NCI-H82 (cell line): Measurements from ENCODE around the gene KLC1.

Experiments used
- DNase-seq: peaks from one replicate; lab custom pipeline; 2025; lab: John Stamatoyannopoulos, UW

The KLC1 gene

DNA sequence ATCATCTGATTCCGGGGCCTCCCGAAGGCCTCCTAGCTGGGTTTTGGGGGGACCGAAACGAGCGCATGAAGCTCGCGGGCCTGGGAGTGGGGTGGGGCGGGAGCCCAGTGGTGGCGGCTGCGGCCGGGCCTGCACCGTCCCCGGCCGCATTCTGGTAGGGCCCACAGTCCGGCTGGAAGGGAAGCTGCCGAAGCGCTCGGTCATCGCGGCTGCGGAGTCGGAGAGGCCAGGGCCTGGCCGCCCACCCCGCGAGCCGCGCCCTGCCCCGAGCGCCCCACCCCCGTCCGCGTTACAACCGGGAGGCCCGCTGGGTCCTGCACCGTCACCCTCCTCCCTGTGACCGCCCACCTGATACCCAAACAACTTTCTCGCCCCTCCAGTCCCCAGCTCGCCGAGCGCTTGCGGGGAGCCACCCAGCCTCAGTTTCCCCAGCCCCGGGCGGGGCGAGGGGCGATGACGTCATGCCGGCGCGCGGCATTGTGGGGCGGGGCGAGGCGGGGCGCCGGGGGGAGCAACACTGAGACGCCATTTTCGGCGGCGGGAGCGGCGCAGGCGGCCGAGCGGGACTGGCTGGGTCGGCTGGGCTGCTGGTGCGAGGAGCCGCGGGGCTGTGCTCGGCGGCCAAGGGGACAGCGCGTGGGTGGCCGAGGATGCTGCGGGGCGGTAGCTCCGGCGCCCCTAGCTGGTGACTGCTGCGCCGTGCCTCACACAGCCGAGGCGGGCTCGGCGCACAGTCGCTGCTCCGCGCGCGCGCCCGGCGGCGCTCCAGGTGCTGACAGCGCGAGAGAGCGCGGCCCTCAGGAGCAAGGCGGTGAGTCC lies at the start of gene KLC1:
TSS of gene KLC1 (plus strand) at position 528 of the 819 bp plus-strand sequence. CDS start 25,354 bp downstream, outside the sequence.
- DNase-seq, result peak; percentile 67

DNA sequence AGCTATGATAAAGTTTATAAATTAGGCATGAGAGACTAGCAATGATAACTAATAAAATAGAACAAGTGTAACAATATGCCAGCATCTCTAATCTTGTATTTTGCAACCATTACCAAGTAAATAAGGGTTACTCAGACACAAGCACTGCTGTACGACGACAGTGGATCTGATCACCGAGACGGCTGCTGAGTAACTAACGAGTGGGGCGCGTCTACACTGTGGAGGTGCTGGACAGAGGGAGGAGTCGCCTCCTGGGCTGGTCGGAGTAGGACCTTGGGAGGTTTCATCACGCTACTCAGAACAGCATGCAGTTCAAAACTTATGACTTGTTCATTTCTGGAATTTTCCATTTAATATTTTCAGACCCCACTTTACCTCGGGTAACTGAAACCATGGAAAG lies 47.8 kb upstream of the KLC1 start:
- no peak for DNase-seq

GRCh38 chr14:103581954-103582703 lies 46.9 kb upstream of the KLC1 start:
- DNase-seq, result no peak

- DNase-seq, result no peak
Measured at GRCh38 chr14:103584326-103584915, 44.6 kb upstream of the KLC1 start.

DNA sequence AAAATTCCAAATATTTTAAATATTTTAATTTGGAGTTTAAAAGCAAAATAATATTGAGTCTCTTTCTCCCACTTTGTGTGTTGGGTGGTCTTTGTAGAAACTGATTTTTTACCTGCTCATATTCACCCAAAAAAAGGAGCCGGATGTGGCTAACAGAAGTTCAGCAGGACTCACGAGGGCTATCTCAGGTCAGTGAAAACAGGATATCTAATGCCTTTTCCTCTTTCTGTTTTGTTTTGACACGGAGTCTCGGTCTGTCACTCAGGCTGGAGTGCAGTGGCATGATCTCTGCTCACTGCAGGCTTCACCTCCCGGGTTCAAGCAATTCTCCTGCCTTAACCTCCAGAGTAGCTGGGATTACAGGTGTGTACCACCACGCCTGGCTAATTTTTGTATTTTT lies 35.4 kb upstream of the KLC1 start:
- no peak for DNase-seq

DNA sequence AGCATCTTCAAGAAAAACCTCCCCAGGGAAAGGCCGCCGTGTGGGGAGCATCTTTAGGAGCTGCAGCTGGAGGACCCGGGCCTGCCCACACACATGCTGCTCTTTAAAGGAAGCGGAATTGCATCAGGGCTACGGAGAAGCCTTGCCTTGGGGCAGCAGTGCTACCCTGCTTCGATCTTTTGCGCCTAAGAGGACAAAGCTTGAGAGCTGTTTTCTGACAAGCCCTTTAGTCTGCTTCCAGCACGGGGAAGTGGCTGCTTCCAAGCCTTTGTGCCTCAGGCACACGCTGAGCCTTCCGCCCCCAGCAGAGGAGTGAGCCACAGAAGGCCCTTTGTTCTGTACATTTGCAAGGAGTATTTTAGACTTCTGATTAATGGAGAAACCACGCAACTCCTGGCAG lies 34.7 kb upstream of the KLC1 start:
- no peak for DNase-seq

DNA sequence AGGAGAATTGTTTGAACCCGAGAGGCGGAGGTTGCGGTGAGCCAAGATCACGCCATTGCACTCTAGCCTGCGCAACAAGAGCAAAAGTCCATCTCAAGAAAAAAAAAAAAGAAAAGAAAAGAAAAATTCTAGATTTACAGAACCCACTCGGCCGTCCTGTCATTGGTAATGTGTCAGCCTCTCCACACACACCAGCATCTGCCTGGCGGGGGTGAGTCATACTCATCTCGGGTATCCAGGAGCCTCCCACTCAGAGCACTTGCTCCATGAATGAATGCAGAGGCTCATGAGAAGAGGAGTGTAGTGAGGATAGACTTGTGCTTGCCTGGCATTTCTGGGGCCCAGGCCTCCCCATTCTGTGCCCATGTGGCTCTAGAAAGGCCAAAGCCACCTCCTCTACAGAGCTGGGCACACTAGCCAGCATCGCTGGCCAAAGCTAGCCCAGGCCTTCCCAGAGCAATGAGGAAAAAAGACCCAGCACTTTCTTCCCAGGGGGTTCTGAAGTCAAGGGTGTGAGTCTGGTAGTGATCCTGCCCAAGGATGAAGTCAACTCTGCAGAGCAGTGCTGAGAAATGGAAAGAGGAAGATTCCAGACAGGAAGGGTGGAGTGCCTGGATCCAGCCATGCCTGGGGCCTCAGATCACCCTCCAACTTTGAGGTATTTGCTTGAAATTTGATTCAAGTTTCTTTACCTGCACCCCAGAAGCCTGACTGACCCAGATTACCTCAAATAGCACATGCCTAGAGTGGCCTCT lies 31.2 kb upstream of the KLC1 start:
- no peak for DNase-seq

GRCh38 chr14:103600503-103600902 lies 28.5 kb upstream of the KLC1 start:
- no peak for DNase-seq

GRCh38 chr14:103604620-103605019 lies 24.4 kb upstream of the KLC1 start:
- no peak for DNase-seq

- peak; percentile 86 for DNase-seq
Measured at GRCh38 chr14:103606963-103607668, 21.9 kb upstream of the KLC1 start.

DNA sequence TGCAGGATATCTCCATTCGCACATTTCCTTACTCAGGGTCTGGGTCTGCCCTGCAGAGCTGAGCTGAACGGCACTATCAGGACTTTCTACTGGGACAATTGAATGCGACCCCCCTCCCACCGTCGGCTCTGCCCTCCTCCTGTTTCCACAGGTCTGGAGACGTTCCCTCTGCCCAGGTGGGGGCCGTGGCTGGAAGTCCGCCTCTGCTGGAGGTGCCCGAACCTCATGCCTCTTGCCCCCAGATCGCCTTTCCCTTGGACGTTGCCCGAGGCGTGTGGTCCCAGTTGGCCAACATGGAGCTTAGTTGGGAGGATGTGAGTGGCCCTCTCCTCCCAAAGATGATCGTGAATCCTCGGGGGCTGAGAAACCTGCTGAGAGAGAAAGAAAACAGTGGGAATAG lies 21.2 kb upstream of the KLC1 start:
- no peak for DNase-seq

DNA sequence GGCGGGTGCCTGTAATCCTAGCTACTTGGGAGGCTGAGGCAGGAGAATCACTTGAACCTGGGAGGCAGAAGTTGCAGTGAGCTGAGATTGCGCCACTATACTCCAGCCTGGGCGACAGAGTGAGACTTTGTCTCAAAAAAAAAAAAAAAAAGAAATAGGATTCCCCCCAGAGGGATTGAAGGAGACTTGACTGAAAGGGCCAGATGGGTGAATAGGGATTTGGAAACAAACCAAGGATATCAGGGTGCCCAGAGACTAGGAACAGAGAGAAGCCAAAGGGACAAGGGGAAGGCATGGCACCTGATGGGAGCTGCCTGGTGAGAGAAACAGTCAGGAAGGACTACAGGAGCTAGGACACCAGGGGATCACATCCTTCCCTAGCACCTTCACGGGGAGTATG lies 19.9 kb upstream of the KLC1 start:
- DNase-seq, result peak; percentile 33

GRCh38 chr14:103611215-103611614 lies 17.8 kb upstream of the KLC1 start:
- DNase-seq, result no peak

- DNase-seq, result no peak
Measured at GRCh38 chr14:103613517-103613916, 15.5 kb upstream of the KLC1 start.

DNA sequence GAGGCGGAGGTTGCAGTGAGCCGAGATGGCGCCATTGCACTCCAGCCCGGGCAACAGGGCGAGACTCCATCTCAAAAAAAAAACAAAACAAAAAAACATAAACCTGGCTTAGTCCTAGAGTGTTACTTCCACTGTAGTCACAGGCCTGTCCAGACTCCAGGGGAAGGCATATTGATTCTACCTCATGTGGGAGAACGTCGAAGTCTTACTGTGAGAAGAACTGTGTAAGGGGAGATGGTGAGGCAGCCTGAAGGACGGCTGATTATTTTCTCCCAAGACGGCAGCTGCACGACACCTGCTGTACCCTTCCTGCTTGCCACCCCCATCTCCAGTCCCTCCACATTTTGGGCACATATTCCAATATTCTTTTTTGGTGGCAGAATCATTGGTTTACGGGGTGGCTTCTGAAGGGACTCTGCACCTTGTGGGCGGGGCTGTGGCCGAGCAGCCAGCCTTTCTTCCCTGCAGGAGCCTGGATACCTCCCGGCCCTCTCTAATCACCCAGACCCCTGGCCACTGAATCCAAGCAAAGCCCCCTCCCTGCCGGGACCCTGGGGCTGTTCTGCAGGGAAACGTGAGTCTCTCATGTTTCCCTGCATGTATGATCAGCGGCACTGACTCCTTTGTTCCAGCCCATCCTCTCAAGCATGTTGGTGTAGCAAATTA lies 12.2 kb upstream of the KLC1 start:
- DNase-seq, result no peak

GRCh38 chr14:103619057-103619456 lies 10.0 kb upstream of the KLC1 start:
- no peak for DNase-seq

GRCh38 chr14:103621860-103622259 lies 7.2 kb upstream of the KLC1 start:
- no peak for DNase-seq

DNA sequence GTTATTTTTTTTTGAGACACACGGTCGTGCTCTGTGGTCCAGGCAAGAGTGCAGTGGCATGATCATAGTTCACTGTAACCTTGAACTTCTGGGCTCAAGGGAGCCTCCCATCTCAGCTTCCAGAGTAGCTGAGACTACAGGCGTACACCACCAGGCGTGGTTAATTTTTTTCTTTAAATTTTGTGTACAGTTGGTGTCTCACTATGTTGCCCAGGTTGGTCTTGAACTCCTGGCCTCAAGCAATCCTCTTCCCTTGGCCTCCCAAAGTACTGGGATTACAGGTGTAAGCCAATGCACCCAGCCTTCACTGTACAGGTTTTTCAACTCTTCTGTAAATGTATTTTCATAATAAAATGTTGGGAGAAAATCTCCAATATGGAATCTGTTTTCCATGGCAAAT lies 5.7 kb upstream of the KLC1 start:
- DNase-seq, result no peak

- DNase-seq, result peak; percentile 88
Measured at GRCh38 chr14:103623883-103624482, 5.0 kb upstream of the KLC1 start.

DNA sequence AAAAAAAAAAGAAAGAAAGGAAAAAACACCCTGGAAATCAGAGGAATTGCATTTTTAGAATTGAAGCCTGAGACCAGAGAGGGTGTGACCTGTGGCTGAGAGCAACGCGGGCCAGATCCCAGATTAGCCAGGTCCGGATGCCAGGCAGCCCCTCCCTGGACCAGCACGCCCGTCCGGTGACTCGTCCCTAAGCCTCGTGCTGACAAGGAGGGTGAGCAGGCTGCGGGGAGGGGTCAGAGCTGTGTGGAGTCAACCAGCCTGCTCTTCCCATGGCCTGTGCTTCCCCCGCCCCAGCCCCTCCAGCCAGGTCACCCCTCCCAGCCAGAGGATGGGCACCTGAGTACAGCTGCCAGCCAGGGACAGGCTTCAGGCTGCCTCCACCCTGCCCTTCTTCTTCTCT lies 4.2 kb upstream of the KLC1 start:
- DNase-seq, result peak; percentile 19
